C1 segment of cervical spinal cord (tissue), 14 donors: ENCODE measurements around the gene UNKL.

ENCODE experiments used
- DNase-seq, 14 donors: peaks; one replicate each; lab custom pipeline; 2025; lab: John Stamatoyannopoulos, UW

Gene UNKL

GRCh38 chr16:1401061-1401757 is 13.3 kb downstream of the UNKL start:
- DNase-seq: no peak

GRCh38 chr16:1398826-1399581 is 15.5 kb downstream of the UNKL start:
- DNase-seq: no peak

- no peak for DNase-seq
Observed at GRCh38 chr16:1398351-1398750, 16.2 kb downstream of the UNKL start.

- no peak for DNase-seq
Observed at GRCh38 chr16:1397779-1398178, 16.7 kb downstream of the UNKL start.

- no peak for DNase-seq
Observed at GRCh38 chr16:1395444-1396031, 19.0 kb downstream of the UNKL start.

- no peak for DNase-seq
Observed at GRCh38 chr16:1394367-1394951, 20.0 kb downstream of the UNKL start.

- DNase-seq: no peak
Observed at GRCh38 chr16:1393613-1394176, 20.8 kb downstream of the UNKL start.

GRCh38 chr16:1392826-1393225 is 21.7 kb downstream of the UNKL start:
- no peak for DNase-seq

GRCh38 chr16:1390239-1390779 is 24.2 kb downstream of the UNKL start:
- no peak for DNase-seq

- DNase-seq: no peak
Observed at GRCh38 chr16:1389762-1390161, 24.7 kb downstream of the UNKL start.

- DNase-seq: no peak
Observed at GRCh38 chr16:1387331-1387730, 27.2 kb downstream of the UNKL start.

GRCh38 chr16:1385232-1385631 is 29.3 kb downstream of the UNKL start:
- no peak for DNase-seq

GRCh38 chr16:1383556-1383955 is 30.9 kb downstream of the UNKL start:
- DNase-seq: no peak

- no peak for DNase-seq
Observed at GRCh38 chr16:1381612-1382406, 32.7 kb downstream of the UNKL start.

GRCh38 chr16:1380195-1380594 is 34.3 kb downstream of the UNKL start:
- DNase-seq: no peak

GRCh38 chr16:1379304-1380076 is 35.0 kb downstream of the UNKL start:
- DNase-seq: peak in 3 of 14 donors; percentile 5 to 67 (median 24)

- peak in 9 of 14 donors; percentile 8 to 87 (median 22) for DNase-seq
Observed at GRCh38 chr16:1378804-1379303, 35.6 kb downstream of the UNKL start.

GRCh38 chr16:1378087-1378803 is 36.3 kb downstream of the UNKL start:
- DNase-seq: no peak

- peak in 9 of 14 donors; percentile 12 to 86 (median 64) for DNase-seq
Observed at GRCh38 chr16:1377406-1378010, 37.0 kb downstream of the UNKL start.
